Measurements from ENCODE around the gene CACNG1.

CACNG1 gene

GRCh38 chr17:67044016-67044772 is at the start of gene CACNG1:
Gene CACNG1, plus strand, starts transcription at chr17:67044554. Its CDS starts 107 bp downstream, at chr17:67044661.
- no peak for DNase-seq

- DNase-seq = no peak
Measured at GRCh38 chr17:66994930-66995535, 49.3 kb upstream of the CACNG1 start.

- DNase-seq = no peak
Measured at GRCh38 chr17:66995944-66996343, 48.4 kb upstream of the CACNG1 start.

GRCh38 chr17:66996926-66997325 is 47.4 kb upstream of the CACNG1 start:
- DNase-seq = no peak

- no peak for DNase-seq
Measured at GRCh38 chr17:67003231-67003630, 41.1 kb upstream of the CACNG1 start.

GRCh38 chr17:67004181-67004580 is 40.2 kb upstream of the CACNG1 start:
- no peak for DNase-seq

- DNase-seq = no peak
Measured at GRCh38 chr17:67007266-67007665, 37.1 kb upstream of the CACNG1 start.

GRCh38 chr17:67008101-67008500 is 36.3 kb upstream of the CACNG1 start:
- no peak for DNase-seq

- DNase-seq = no peak
Measured at GRCh38 chr17:67011527-67012175, 32.7 kb upstream of the CACNG1 start.

- DNase-seq = no peak
Measured at GRCh38 chr17:67013891-67014290, 30.5 kb upstream of the CACNG1 start.

- DNase-seq = no peak
Measured at GRCh38 chr17:67015001-67015400, 29.4 kb upstream of the CACNG1 start.

GRCh38 chr17:67016039-67016762 is 28.2 kb upstream of the CACNG1 start:
- DNase-seq = no peak

GRCh38 chr17:67017910-67018309 is 26.4 kb upstream of the CACNG1 start:
- DNase-seq = no peak

GRCh38 chr17:67018471-67019434 is 25.6 kb upstream of the CACNG1 start:
- no peak for DNase-seq

- no peak for DNase-seq
Measured at GRCh38 chr17:67019809-67020208, 24.5 kb upstream of the CACNG1 start.

- no peak for DNase-seq
Measured at GRCh38 chr17:67020293-67020766, 24.0 kb upstream of the CACNG1 start.

GRCh38 chr17:67021196-67021595 is 23.2 kb upstream of the CACNG1 start:
- DNase-seq = no peak

- DNase-seq = no peak
Measured at GRCh38 chr17:67021743-67022450, 22.5 kb upstream of the CACNG1 start.

- DNase-seq = no peak
Measured at GRCh38 chr17:67022451-67022810, 21.9 kb upstream of the CACNG1 start.

- no peak for DNase-seq
Measured at GRCh38 chr17:67024736-67025135, 19.6 kb upstream of the CACNG1 start.

- DNase-seq = no peak
Measured at GRCh38 chr17:67025216-67025792, 19.1 kb upstream of the CACNG1 start.
